ENCODE data around the gene PLEK.
"Not testable (repeated sequence)": the region's sequence is repeated elsewhere in the genome, so short reads cannot be mapped to it uniquely, and the experiment has no call there.

PLEK gene

GRCh38 chr2:68356599-68357239, 8.4 kb upstream of the PLEK start:
- DNase-seq: no peak

- no peak for DNase-seq
Observed at GRCh38 chr2:68357605-68358337, 7.3 kb upstream of the PLEK start.

DNA sequence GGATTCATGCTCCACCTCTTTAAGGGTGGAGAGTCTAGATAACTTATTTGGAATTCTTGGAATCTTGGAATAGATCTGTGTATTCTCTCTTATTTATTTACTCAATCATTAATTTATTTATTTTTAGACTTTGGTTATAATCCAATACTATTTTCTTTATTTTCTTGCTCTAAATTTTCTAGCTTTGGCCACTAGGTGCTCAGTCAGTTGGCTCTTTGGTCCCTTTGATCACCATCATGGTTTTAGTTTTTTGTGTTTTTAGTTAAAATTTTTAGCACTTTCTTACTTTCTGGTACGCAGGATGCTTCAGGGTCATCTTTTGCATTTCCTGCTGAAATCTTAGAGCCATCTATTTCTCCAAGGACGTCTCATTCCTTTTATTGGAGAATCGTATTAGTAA, 5.2 kb upstream of the PLEK start:
- DNase-seq: no peak

DNA sequence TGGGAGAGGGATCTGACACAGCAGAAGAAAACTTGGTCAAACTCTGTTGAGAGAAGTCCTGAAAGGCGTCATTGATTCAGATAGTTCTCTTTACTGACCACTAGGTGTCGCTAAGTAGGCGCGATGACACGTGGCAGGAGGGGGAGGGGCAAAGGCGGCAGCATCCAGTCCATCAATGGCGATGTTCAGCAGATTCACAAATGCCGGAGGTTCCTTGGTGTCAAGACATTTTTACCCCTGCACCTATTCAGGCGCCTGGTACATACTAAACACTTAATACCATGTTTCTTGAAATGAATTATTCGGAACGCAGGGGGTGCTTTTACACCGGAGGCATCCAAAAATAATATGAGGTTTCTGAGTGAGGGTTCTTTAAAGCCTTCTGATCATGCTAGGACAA, 3.0 kb upstream of the PLEK start:
- DNase-seq: peak; percentile 76

- DNase-seq: no peak
Observed at GRCh38 chr2:68362749-68363148, 2.3 kb upstream of the PLEK start.

DNA sequence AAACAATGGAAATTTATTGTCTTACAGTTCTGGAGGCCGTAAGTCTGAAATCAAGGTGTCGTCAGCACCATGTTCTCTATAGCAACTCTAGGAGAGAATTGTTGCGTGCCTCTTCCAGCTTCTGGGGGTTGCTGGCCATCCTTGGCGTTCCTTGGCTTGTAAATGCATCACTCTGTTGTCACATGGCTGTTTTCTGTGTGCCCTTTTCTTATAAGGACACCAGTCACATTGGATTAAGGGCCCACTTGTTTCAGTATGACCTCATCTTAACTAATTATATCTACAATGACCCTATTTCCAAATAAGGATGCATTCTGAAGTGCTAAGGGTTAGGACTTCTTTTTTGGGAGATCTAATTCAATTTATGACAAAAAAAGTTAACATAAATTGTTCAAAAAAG, 1.4 kb upstream of the PLEK start:
- DNase-seq: no peak

GRCh38 chr2:68366083-68366560, 1.0 kb downstream of the PLEK start:
- no peak for DNase-seq

- DNase-seq: no peak
Observed at GRCh38 chr2:68367953-68368653, 3.0 kb downstream of the PLEK start.

DNA sequence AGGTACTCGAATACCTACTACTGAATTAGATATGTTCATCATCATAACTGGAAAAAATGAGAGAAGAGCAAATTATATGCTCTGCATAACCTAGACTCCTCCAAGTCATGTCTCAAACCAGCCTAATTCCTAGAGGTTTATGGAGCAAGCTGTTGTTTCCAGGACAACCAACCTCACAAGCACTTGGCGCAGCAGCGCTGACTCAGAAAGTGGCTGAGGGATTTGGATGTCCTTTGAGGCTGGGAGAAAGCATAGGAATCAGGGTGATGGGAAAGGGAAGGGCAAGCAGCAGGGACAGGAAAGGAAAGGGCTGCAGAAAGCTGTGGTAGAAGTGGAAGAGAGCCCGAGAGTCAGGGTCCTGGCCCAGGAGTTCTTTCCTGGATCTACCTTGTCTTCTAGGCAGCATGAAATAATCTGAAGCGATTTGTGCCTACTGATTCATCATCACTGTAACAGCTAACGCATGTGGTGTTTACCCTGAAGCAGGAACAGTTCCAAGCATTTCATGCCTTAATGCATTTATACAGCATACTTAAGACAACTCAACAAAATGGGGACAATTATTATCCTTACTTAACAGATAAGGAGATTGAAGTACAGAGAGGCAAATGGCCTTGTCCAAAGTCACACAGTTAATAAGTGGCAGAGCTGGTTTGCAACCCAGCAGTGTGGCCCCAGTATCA, 3.7 kb downstream of the PLEK start:
- DNase-seq: no peak

DNA sequence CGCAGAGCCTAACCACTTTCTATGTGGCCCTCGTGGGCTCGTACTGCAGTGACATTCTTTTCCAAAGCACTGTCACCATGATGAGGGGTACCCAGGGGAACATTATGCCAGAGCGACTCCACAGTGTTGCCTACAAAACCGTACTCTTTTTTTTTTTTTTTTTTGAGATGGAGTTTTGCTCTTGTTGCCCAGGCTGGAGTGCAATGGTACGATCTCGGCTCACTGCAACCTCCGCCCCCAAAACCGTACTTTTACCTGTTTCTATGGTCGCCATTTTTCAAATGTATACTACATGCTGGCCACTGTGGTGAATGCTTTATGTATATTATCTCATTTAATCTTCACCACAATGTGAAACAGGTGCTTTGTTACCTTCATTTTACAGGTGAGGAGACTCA, 4.3 kb downstream of the PLEK start:
- no peak for DNase-seq

DNA sequence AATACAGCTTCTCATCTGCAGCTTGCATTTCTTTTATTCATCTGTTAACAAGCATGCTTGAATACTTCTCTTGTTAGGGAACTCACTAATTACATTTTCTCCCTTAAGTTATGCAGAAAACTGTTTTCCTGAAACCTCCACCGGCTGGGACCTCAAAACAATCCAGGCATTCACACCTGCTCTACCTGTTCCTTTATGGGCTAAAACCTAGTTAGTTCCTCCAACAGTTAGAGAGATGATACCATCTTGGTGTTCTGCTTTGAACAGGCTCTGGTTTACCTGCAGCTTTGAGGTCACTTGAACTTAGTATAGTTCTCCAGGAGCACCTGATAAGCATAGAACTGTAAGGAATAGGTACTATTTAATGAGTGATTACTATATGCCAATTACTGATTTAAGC, 6.1 kb downstream of the PLEK start:
- DNase-seq: no peak

- DNase-seq: no peak
Observed at GRCh38 chr2:68371581-68371980, 6.5 kb downstream of the PLEK start.

GRCh38 chr2:68372485-68372884, 7.4 kb downstream of the PLEK start:
- DNase-seq: no peak

DNA sequence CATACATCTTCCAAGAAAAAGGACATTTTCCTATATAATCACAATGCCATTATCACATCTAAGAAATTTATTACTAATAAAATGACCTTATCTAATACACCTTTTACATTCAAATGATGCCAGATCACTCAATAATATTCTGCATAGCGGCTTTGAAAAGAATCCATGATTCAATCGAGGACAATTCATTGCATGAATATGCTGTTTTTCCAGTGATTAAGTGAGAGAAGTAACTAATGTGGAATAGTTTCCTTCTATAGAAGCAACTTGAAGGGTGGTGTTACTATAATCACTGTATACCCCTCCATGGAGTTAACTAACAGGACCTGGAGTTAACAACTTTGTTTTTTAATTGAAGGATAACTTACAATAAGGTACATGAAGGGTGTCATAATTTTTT, 9.1 kb downstream of the PLEK start:
- no peak for DNase-seq

DNA sequence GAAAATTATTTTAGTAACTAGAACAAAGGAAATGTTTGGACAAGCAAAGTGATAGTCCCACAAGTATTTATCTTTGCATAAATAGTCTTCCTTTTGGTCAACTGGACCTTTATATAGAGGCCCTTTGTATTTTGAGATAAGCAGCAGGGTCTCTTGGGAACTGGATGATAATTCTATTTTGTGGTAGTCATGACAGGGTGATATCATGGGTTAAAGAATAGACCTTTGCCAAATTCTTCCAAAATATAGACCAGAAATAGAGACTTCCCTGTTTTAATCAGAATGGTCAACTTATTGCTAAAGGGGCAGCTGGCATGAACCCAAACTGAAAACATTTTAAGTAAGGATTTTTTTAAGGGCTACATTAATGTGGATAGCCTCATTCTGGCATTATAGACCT, 10.5 kb downstream of the PLEK start:
- no peak for DNase-seq

DNA sequence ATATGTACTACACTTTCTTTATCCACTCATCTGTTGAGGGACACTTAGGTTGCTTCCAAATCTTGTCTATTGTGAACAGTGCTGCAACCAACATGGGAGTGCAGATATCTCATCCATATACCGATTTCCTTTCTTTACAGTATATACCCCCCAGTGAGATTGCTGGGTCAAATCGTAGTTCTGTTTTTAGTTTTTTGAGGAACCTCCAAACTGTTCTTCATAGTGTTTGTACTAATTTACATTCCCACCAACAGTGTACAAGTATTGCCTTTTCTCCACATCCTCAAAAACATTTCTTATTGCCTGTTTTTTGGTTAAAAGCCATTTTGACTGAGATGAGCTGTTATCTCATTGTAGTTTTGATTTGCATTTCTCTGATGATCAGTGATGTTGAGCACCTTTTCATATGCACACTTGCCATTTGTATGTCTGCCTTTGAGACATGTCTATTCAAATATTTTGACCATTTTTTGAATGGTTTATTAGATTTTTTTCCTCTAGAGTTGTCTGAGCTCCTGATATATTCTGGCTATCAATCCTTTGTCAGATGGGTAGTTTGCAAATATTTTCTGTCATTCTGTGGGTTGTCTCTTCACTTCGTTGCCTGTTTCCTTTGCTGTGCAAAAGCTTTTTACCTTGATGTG, 12.2 kb downstream of the PLEK start:
- DNase-seq: no peak

DNA sequence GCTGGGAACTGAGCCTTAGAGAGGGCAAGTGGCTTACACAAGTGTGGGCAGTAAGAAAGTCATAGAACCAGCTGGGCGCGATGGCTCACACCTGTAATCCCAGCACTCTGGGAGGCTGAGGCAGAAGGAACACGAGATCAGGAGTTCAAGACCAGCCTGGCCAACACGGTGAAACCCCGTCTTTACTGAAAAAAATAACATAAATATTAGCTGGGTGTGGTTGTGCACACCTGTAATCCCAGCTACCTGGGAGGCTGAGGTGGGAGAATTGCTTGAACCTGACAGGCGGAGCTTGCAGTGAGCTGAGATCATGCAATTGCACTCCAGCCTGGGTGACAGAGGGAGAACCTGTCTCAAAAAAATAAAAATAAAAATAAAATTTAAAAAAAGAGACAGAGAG, 13.7 kb downstream of the PLEK start:
- DNase-seq: not testable (repeated sequence)

- DNase-seq: peak; percentile 22
Observed at GRCh38 chr2:68379184-68379708, 14.2 kb downstream of the PLEK start.

GRCh38 chr2:68383778-68384177, 18.7 kb downstream of the PLEK start:
- no peak for DNase-seq

- DNase-seq: no peak
Observed at GRCh38 chr2:68384485-68385107, 19.5 kb downstream of the PLEK start.

- peak; percentile 13 for DNase-seq
Observed at GRCh38 chr2:68385220-68385906, 20.3 kb downstream of the PLEK start.

DNA sequence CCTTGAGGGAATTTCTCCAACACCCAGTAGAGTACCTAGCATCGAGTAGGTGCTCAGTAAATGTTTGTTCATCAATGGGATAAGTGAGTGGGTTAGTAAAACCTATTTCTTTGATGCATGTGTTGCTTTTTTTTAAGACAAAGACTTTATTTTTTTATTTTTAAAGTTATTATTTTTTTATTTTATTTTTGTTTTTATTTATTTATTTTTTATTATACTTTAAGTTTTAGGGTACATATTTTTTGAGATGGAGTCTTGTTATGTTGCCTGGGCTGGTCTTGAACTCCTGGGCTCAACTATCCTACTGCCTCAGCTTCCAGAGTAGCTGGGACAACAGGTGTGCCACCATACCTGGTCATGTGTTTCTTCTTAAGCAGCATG, 20.8 kb downstream of the PLEK start:
- no peak for DNase-seq

Measured in stimulated activated naive CD4-positive, alpha-beta T cell treated with Interleukin-2 at 50 U/mL for 16 hours (primary cell).